ENCODE data around the gene ZNF467.

The ZNF467 gene

DNA sequence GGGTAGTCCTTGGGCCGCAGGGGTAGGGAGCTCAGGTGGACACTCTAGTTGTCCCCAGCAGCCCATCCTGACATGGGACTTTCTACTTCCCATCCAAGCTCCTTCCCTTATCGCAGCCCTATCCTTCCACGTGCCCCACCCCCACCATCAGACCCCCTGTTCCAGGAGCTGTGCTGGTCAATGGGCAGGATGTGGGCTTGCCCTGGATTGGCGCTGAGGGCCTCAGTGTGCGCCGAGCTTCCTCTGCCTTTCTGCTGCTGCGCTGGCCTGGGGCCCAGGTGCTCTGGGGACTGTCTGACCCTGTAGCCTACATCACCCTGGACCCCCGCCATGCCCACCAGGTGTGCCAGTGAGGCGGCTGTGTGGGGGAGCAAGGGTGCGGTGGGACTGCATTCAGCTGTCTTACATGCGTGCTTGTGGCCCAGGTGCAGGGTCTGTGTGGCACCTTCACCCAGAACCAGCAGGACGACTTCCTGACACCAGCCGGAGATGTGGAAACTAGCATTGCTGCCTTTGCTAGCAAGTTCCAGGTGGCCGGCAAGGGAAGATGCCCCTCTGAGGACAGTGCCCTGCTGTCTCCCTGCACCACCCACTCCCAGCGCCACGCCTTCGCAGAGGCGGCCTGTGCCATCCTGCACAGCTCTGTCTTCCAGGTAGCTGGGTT lies 9.4 kb upstream of the ZNF467 start:
- Histone ChIP-seq H3K36me3 (ENCODE audit: control insufficient read depth, insufficient read depth, low read length) (no peaks in the 10 kb centered on the region), H3K9me3 (ENCODE audit: control insufficient read depth, low read length) (no peaks in the 10 kb centered on the region), H3K27ac (no peak overlapping the region), H3K4me3 (ENCODE audit: low read depth, low read length) (no peak overlapping the region), H2AFZ (no peak overlapping the region), H3K4me2 (ENCODE audit: low read length) (no peak overlapping the region), H3K4me1 (peaks cover 3% of the 10 kb centered on the region), H3K27me3 (ENCODE audit: control insufficient read depth, insufficient read depth, low read length) (no peaks in the 10 kb centered on the region), H3K9ac (no peak overlapping the region), H3K79me2 (no peaks in the 10 kb centered on the region)
- TF ChIP-seq, protein P1, sequence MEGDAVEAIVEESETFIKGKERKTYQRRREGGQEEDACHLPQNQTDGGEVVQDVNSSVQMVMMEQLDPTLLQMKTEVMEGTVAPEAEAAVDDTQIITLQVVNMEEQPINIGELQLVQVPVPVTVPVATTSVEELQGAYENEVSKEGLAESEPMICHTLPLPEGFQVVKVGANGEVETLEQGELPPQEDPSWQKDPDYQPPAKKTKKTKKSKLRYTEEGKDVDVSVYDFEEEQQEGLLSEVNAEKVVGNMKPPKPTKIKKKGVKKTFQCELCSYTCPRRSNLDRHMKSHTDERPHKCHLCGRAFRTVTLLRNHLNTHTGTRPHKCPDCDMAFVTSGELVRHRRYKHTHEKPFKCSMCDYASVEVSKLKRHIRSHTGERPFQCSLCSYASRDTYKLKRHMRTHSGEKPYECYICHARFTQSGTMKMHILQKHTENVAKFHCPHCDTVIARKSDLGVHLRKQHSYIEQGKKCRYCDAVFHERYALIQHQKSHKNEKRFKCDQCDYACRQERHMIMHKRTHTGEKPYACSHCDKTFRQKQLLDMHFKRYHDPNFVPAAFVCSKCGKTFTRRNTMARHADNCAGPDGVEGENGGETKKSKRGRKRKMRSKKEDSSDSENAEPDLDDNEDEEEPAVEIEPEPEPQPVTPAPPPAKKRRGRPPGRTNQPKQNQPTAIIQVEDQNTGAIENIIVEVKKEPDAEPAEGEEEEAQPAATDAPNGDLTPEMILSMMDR (IDR thresholded peaks at IDR 0.05) = no peak

DNA sequence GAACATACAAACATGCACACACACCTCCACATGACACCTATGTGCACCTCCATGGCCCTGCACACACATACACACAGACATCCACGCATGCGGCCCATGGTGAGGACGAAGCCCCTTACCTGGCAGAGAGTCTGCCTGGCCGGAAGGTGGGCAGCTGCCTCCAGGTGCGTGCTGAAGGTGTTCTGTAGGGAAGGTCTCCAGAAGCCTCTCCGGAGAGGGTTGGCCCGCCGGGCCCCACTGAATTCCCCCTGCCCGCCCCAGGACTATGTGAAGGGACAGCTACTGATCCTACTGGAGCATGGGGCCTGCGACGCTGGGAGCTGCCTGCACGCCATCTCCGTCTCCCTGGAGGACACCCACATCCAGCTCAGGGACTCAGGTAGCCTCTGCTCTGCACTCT lies 8.5 kb upstream of the ZNF467 start:
- Histone ChIP-seq H2AFZ (no peak overlapping the region), H3K27ac (no peak overlapping the region), H3K36me3 (ENCODE audit: control insufficient read depth, insufficient read depth, low read length) (no peaks in the 10 kb centered on the region), H3K4me1 (no peaks in the 10 kb centered on the region), H3K4me3 (ENCODE audit: low read depth, low read length) (no peak overlapping the region), H3K9ac (no peak overlapping the region), H3K4me2 (ENCODE audit: low read length) (no peak overlapping the region), H3K27me3 (ENCODE audit: control insufficient read depth, insufficient read depth, low read length) (no peaks in the 10 kb centered on the region), H3K79me2 (no peaks in the 10 kb centered on the region), H3K9me3 (ENCODE audit: control insufficient read depth, low read length) (no peaks in the 10 kb centered on the region)
- TF ChIP-seq, protein P1 (IDR thresholded peaks at IDR 0.05) = no peak

DNA sequence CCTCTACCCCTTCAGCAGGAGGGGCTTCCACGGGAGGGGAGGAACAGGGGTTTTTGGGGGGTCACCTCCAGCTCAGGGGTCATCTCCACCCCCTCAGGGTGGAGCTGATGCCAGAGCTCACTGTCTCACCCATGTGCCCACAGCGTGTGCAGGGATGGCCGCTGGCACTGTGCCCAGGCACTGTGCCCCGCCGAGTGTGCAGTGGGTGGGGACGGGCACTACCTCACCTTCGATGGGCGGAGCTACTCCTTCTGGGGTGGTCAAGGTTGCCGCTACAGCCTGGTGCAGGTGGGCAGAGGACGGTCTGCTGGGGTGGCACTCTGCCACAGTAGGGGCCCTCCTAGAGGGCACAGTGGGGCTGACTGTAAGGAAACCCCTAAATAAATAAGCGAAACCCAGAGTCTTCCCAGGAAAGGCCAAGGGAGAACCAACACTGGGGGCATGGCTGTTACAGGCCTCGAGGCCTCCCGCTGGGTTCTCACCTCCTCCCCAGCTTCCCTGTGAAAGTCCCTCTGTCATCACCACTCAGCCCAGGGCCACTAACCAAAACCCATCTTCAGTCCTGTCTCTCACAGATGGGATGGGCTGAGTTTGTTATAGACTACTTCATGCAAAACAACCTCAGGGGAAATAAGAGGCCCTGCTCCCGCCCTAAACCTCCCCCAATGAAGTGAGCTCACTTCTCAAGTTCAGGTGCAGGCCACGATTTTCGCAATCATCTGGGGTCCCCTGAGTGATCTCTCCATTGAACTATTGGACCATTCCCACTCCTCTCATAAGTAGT lies 7.4 kb upstream of the ZNF467 start:
- Histone ChIP-seq H3K36me3 (ENCODE audit: control insufficient read depth, insufficient read depth, low read length) (no peaks in the 10 kb centered on the region), H3K27me3 (ENCODE audit: control insufficient read depth, insufficient read depth, low read length) (no peaks in the 10 kb centered on the region), H3K4me1 (no peaks in the 10 kb centered on the region), H3K9ac (no peak overlapping the region), H3K4me3 (ENCODE audit: low read depth, low read length) (no peak overlapping the region), H3K9me3 (ENCODE audit: control insufficient read depth, low read length) (no peaks in the 10 kb centered on the region), H3K4me2 (ENCODE audit: low read length) (no peak overlapping the region), H3K27ac (no peak overlapping the region), H3K79me2 (no peaks in the 10 kb centered on the region), H2AFZ (no peak overlapping the region)
- TF ChIP-seq, protein P1 (IDR thresholded peaks at IDR 0.05) = no peak

DNA sequence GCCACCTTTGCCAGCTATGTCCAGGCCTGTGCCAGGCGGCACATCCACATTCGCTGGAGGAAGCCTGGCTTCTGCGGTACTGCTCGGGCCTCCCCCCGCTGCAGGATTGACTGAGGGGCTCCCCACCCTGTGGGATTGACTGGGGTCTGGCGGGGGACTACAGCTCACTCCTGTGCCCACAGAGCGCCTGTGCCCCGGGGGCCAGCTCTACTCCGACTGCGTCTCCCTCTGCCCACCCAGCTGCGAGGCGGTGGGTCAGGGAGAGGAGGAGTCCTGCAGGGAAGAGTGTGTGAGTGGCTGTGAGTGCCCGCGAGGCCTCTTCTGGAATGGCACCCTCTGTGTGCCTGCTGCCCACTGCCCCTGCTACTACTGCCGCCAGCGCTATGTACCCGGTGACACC lies 6.7 kb upstream of the ZNF467 start:
- no peaks in the 10 kb centered on the region for H3K79me2 ChIP-seq
- no peak overlapping the region for H3K9ac ChIP-seq
- no peak overlapping the region for H2AFZ ChIP-seq
- no peaks in the 10 kb centered on the region for H3K27me3 ChIP-seq (ENCODE audit: control insufficient read depth, insufficient read depth, low read length)
- no peak overlapping the region for H3K4me3 ChIP-seq (ENCODE audit: low read depth, low read length)
- H3K36me3 ChIP-seq (ENCODE audit: control insufficient read depth, insufficient read depth, low read length) = no peaks in the 10 kb centered on the region
- H3K4me1 ChIP-seq = no peaks in the 10 kb centered on the region
- H3K9me3 ChIP-seq (ENCODE audit: control insufficient read depth, low read length) = no peaks in the 10 kb centered on the region
- no peak overlapping the region for H3K4me2 ChIP-seq (ENCODE audit: low read length)
- TF ChIP-seq, protein P1 (IDR thresholded peaks at IDR 0.05) = no peak
- no peak overlapping the region for H3K27ac ChIP-seq

DNA sequence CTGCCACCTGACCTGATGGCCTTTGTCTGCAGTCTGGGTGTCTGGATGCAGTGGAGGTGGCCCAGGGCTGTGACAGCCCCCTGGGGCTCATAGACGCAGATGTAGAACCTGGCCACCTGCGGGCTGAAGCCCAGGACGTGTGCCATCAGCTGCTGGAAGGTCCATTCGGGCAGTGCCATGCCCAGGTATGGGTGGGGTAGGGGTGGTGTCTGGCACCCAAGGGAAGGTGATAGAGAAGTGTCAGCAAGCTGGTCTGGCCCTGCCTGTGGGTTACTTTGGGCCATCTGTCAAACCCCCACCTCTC lies 6.1 kb upstream of the ZNF467 start:
- H3K4me1 ChIP-seq = no peaks in the 10 kb centered on the region
- H3K27me3 ChIP-seq (ENCODE audit: control insufficient read depth, insufficient read depth, low read length) = no peaks in the 10 kb centered on the region
- no peaks in the 10 kb centered on the region for H3K9me3 ChIP-seq (ENCODE audit: control insufficient read depth, low read length)
- no peak overlapping the region for H3K9ac ChIP-seq
- no peaks in the 10 kb centered on the region for H3K36me3 ChIP-seq (ENCODE audit: control insufficient read depth, insufficient read depth, low read length)
- no peak overlapping the region for H3K4me3 ChIP-seq (ENCODE audit: low read depth, low read length)
- H2AFZ ChIP-seq = no peak overlapping the region
- TF ChIP-seq, protein P1 (IDR thresholded peaks at IDR 0.05) = no peak
- H3K4me2 ChIP-seq (ENCODE audit: low read length) = no peak overlapping the region
- no peak overlapping the region for H3K27ac ChIP-seq
- no peaks in the 10 kb centered on the region for H3K79me2 ChIP-seq

All from parathyroid adenoma (tissue), 2 donors.